OCI-LY7 (cell line): Measurements from ENCODE around the gene TMEM184B.

Experiments used
- CTCF ChIP-seq: fragments of 200-600 bp; sonication (generic); conservative IDR thresholded peaks from 2 replicates; pipeline ENCODE4 v1.5.1; 2014; ENCODE audit warnings: mild to moderate bottlenecking, antibody characterized with exemption, low read length, moderate library complexity, mixed read lengths
- EZH2phosphoT487 ChIP-seq: fragments of 200-600 bp; sonication (generic); IDR thresholded peaks from 2 replicates; pipeline ENCODE4 v1.6.1; 2018; ENCODE audit warnings: low read depth, borderline replicate concordance, mild to moderate bottlenecking, mixed run types, antibody characterized with exemption, low read length, moderate library complexity, mixed read lengths

- TF ChIP-seq CTCF (no peak), EZH2phosphoT487 (no peak)
These were observed 28.7 kb downstream of the TMEM184B start for GRCh38 chr22:38244106-38244505.
